Ramos (cell line): Measurements from ENCODE around the gene SDHAF4.
"Not testable (repeated sequence)": the region's sequence is repeated elsewhere in the genome, so short reads cannot be mapped to it uniquely, and the experiment has no call there.

Experiments used
- in situ Hi-C: fragments of 300-500 bp; cut with MboI; formaldehyde crosslinking; loops from one replicate; pipeline ENCODE4 v1.14.3; 2022; ENCODE audit warnings: low sequenced_read_pairs; ENCODE audit not compliant: unreplicated experiment

Gene SDHAF4

GRCh38 chr6:70566751-70567382 is at the start of gene SDHAF4:
Gene SDHAF4 (plus strand): TSS chr6:70566930. CDS start chr6:70566941, 11 bp downstream.
- in situ Hi-C loops = no loop called here

DNA sequence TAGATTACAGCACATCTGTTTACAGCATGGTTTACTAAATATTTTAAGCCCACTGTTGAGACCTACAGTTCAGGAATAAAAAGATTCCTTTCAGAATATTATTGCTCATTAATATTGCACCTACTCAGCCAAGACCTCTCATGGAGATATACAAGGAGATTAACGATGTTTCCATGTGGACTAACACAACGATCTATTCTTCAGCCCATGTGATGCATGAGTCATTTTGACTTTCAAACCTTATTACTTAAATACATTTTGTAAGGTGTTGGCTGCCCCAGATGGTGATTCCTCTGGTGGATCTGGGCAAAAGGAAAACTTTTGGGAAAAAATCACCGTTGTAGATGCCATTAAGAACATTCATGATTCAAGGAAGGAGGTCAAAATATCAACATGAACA is 48.0 kb upstream of the SDHAF4 start:
- in situ Hi-C loops = no loop called here

DNA sequence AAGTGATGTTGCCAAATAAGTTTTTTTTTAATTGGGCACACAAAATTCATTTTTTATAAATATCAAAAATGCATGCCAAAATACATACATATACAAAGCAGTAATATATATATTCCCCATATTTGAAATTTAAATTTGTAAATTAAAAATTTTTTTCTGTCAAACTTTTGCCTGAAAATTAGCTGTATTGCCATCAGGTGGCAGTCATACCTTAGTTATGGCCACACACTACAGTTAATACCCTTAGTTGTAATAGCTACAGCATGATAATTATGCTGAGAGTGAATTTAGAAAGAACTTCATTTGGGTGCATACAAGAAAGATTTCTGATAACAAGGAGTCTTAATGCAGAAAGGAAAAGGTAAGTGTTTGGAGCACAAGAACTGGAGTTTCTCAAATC is 46.2 kb upstream of the SDHAF4 start:
- in situ Hi-C loops = no loop called here

DNA sequence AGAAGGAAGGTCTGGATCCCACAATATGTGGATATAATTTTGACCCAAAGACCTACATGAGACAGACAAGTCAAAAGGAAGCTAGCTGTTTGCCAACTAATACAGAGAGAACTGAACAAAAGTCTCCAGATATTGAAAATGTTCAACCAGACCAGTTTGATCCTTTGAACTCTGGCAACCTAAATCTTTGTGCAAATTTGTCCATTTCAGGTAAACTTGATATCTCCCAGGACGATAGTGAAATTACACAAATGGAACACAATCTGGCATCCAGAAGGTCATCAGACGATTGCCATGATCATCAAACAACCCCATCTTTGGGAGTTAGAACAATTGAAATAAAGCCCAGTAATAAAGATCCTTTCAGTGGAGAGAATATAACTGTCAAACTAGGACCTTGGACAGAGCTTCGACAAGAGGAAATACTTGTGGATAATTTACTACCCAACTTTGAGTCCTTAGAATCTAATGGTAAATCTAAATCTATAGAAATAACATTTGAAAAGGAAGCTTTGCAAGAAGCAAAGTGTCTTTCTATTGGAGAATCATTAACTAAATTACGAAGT is 41.9 kb upstream of the SDHAF4 start:
- in situ Hi-C loops = no loop called here

DNA sequence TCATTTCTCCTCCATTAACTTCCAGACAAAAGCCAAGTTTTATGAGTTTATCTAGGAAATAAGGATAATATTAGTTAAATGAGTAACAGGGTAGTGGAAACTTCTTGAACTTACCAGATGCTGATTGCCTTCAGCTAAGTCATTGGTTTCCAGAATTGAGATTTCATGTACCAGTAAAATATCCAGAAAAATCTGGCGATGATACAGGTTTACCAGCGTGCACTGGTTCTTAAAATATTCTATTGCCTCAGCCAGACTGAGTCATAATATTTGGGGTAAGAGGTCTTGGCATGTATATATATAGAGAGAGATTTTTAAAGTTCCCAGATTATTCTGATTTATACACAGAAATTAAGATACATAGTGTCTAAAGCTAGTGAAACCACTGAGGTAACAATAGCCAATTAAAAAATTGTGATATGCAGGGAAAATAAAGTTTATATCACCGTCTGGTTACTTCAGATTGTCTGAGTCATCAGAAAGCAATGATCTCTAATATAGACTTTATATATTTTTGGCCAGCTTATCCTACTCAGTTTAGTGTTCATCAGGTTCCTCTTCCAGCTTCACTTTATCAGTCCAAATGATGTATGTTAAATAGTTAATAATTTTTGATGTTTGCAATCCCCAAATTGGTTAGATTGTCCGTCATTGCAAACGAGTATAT is 39.5 kb upstream of the SDHAF4 start:
- in situ Hi-C loops = no loop called here

DNA sequence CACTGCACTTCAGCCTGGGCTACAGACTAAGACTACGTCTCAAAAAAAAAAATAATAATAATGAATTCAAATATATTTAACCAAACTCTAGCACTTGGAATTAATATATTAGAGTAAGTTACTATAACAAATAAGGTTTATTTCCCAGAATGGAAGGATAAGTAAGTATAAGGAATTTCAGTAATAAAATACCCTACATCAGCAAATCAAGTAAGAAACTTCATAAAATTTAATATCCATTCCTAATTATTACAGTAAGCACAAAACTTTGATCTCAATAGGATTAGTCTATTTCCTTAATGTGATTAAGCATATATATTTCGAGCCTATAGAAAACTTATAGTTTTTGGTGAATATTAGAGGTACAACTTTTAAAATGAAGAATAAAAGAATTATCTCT is 36.7 kb upstream of the SDHAF4 start:
- in situ Hi-C loops = no loop called here

GRCh38 chr6:70531133-70531532 is 35.6 kb upstream of the SDHAF4 start:
- in situ Hi-C loops = no loop called here

- in situ Hi-C loops = no loop called here
These were observed 29.5 kb upstream of the SDHAF4 start for GRCh38 chr6:70537266-70537665.

- in situ Hi-C loops = no loop called here
These were observed 28.4 kb upstream of the SDHAF4 start for GRCh38 chr6:70538376-70538775.

- in situ Hi-C loops = no loop called here
These were observed 19.4 kb upstream of the SDHAF4 start for GRCh38 chr6:70547313-70547712.

- in situ Hi-C loops = no loop called here
These were observed 18.8 kb upstream of the SDHAF4 start for GRCh38 chr6:70547905-70548304.

DNA sequence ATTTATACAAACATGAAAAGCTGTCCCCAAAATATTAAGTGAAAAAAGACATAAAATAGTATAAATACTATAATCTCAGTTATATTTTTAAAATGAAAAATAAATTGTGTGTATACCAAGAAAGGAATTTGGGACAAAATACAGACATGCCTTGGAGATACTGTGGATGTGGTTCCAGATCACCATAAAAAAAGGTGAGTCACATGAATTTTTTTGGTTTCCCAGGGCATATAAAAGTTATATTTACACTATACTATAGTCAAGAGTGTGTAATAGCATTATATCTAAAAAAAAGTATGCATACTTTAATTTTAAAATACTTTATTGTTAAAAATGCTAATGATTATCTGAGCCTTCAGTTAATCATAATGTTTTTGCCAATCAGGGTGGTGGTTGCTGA is 17.4 kb upstream of the SDHAF4 start:
- in situ Hi-C loops = no loop called here

- in situ Hi-C loops = no loop called here
These were observed 15.2 kb upstream of the SDHAF4 start for GRCh38 chr6:70551566-70551965.

- in situ Hi-C loops = not testable (repeated sequence)
These were observed 14.3 kb upstream of the SDHAF4 start for GRCh38 chr6:70552286-70552940.

- in situ Hi-C loops = no loop called here
These were observed 13.8 kb upstream of the SDHAF4 start for GRCh38 chr6:70552974-70553373.

GRCh38 chr6:70557998-70558397 is 8.7 kb upstream of the SDHAF4 start:
- in situ Hi-C loops = no loop called here

GRCh38 chr6:70562401-70562800 is 4.3 kb upstream of the SDHAF4 start:
- in situ Hi-C loops = not testable (repeated sequence)

- in situ Hi-C loops = no loop called here
These were observed 3.2 kb upstream of the SDHAF4 start for GRCh38 chr6:70563530-70563929.

GRCh38 chr6:70574643-70575042 is 7.9 kb downstream of the SDHAF4 start:
- in situ Hi-C loops = no loop called here

DNA sequence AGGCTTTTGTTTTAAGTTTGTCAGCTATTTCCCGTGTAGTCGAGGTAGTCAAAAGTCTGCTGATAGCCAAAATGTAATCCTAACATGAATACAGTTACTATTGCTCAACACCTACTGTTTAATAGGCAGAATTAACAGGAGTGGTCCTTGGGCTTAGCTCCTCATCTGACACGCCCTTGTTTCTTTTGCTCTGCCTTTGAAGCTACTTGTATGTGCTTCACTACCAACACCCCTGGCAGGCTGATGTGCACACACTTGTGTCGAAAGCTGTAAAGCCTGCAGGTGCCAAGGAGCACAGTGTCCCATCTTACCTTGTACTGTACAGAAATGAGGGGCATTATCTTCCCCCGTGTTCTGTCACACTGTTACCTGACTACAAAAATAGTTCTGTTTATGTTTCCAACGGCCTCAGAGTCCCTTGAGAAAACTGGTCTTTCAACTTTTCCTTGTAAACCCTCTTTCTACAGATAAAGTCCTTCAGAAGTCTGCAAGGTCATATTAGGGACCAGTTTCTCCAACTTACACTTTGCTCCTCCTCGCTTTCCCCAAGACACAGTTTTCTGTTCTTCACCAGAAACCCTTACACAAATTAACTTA is 9.3 kb downstream of the SDHAF4 start:
- in situ Hi-C loops = no loop called here

DNA sequence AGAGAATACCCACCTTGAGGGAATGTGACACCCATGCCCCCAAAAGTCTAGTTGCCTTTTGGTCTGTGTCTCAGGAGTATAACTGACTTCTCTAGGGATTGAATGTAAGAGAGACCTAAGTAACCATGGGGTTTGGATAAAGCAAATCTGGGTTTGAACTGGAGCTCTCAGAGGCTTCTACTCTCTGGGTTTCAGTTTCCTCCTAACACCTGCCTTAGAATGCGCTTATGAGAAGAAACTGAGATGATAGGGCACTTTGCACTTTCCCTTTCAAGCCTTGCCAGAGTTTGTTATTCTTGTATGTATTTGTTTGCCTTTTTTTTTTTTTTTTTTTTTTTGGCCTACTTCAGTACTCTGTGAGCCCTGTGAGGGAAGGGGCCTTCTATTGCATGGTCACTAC is 19.4 kb downstream of the SDHAF4 start:
- in situ Hi-C loops = no loop called here
